Measurements from ENCODE around the gene ANKH. TPM values are rescaled to one million over a fixed set of nuclear protein-coding genes. Genes with fewer than 3 reads are reported as not detected.

ANKH gene
- total and polyA plus RNA-seq, 4 donors: 9.3 to 57.1 (median 37.4) TPM

- Histone ChIP-seq H3K9me3 (ENCODE audit: control insufficient read depth in 4 of 4, low read length in 3 of 4) (no peaks in the 10 kb centered on the region), H3K27ac (ENCODE audit: low read depth in 1 of 2, low read length in 2 of 2) (no peak overlapping the region), H3K4me1 (ENCODE audit: control insufficient read depth in 4 of 4, insufficient read depth in 4 of 4, low read length in 3 of 4) (no peaks in the 10 kb centered on the region), H3K4me3 (ENCODE audit: low read depth in 1 of 3, low read length in 3 of 3) (no peak overlapping the region), H3K27me3 (ENCODE audit: control insufficient read depth in 4 of 4, insufficient read depth in 4 of 4, low read length in 3 of 4) (no peaks in the 10 kb centered on the region), H3K36me3 (ENCODE audit: control insufficient read depth in 4 of 4, insufficient read depth in 3 of 4, low read depth in 1 of 4, low read length in 3 of 4) (peaks cover 0 to 7% (median 1%) of the 10 kb centered on the region in 4 donors), H3K9ac (ENCODE audit: low read depth in 1 of 2, low read length in 2 of 2) (no peak overlapping the region)
- TF ChIP-seq YY1 (IDR thresholded peaks at IDR 0.05): no peak
- TF ChIP-seq RAD21 (IDR thresholded peaks at IDR 0.05): no peak
- no peak for TF ChIP-seq RXRA (IDR thresholded peaks at IDR 0.05)
- TF ChIP-seq FOXA1 (IDR thresholded peaks at IDR 0.05): no peak
- no peak for TF ChIP-seq TAF1 (conservative IDR thresholded peaks at IDR 0.05)
- TF ChIP-seq, protein P1, sequence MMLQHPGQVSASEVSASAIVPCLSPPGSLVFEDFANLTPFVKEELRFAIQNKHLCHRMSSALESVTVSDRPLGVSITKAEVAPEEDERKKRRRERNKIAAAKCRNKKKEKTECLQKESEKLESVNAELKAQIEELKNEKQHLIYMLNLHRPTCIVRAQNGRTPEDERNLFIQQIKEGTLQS (IDR thresholded peaks at IDR 0.05): no peak
- TF ChIP-seq, protein P2, sequence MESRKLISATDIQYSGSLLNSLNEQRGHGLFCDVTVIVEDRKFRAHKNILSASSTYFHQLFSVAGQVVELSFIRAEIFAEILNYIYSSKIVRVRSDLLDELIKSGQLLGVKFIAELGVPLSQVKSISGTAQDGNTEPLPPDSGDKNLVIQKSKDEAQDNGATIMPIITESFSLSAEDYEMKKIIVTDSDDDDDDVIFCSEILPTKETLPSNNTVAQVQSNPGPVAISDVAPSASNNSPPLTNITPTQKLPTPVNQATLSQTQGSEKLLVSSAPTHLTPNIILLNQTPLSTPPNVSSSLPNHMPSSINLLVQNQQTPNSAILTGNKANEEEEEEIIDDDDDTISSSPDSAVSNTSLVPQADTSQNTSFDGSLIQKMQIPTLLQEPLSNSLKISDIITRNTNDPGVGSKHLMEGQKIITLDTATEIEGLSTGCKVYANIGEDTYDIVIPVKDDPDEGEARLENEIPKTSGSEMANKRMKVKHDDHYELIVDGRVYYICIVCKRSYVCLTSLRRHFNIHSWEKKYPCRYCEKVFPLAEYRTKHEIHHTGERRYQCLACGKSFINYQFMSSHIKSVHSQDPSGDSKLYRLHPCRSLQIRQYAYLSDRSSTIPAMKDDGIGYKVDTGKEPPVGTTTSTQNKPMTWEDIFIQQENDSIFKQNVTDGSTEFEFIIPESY (IDR thresholded peaks at IDR 0.05): no peak
- TF ChIP-seq JUND (IDR thresholded peaks at IDR 0.05): no peak
- no peak for TF ChIP-seq REST (IDR thresholded peaks at IDR 0.05)
- TF ChIP-seq, protein P3, sequence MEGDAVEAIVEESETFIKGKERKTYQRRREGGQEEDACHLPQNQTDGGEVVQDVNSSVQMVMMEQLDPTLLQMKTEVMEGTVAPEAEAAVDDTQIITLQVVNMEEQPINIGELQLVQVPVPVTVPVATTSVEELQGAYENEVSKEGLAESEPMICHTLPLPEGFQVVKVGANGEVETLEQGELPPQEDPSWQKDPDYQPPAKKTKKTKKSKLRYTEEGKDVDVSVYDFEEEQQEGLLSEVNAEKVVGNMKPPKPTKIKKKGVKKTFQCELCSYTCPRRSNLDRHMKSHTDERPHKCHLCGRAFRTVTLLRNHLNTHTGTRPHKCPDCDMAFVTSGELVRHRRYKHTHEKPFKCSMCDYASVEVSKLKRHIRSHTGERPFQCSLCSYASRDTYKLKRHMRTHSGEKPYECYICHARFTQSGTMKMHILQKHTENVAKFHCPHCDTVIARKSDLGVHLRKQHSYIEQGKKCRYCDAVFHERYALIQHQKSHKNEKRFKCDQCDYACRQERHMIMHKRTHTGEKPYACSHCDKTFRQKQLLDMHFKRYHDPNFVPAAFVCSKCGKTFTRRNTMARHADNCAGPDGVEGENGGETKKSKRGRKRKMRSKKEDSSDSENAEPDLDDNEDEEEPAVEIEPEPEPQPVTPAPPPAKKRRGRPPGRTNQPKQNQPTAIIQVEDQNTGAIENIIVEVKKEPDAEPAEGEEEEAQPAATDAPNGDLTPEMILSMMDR (IDR thresholded peaks at IDR 0.05; ENCODE audit: low read depth, low read length, missing input control): no peak
- TF ChIP-seq FOXA2 (IDR thresholded peaks at IDR 0.05): no peak
- no peak for TF ChIP-seq EGR1 (IDR thresholded peaks at IDR 0.05; ENCODE audit: low read depth in 2 of 2)
- no peak for TF ChIP-seq GABPA (IDR thresholded peaks at IDR 0.05 in 1 of 2, conservative IDR thresholded peaks at IDR 0.05 in 1 of 2)
- 83% methylated on average over 5 of the region's 5 CpGs for WGBS
- DNase-seq (ENCODE audit: low spot score): no peak
Measured at GRCh38 chr5:14851050-14851419, 20.5 kb downstream of the ANKH start.

DNA sequence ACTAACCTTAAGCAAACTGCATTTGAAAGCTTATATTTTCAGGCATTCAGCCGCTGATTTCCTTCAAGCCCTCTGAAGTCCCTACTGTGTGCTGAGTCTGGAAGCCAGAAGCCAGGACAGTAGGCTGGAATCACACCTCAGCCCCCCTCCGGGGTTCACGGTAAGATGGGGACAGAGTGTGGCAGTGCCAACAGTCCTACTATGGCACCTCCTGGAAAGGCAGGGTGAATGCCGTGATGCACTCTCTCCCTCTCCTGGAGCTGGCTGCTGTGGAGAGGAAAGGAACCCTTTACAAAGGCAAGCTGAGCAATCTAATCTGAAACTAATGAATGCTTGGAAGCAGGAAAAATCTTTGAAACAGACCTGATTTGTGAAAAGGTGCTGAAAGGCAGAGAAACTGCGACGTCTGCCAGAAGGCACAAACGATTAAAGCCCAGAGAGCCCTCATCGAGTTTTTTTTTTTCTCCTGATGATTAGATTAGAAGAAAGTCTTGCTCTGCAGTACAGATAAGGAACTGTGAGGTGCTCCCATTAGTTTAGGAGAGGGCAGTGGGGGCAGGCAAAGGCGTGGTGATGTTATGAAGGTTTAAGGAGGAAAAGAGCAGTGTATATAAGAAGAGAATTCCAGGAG, 21.0 kb downstream of the ANKH start:
- no peak overlapping the region for H3K27ac ChIP-seq (ENCODE audit: low read depth in 1 of 2, low read length in 2 of 2)
- no peaks in the 10 kb centered on the region for H3K27me3 ChIP-seq (ENCODE audit: control insufficient read depth in 4 of 4, insufficient read depth in 4 of 4, low read length in 3 of 4)

More for the DNA sequence above, 21.0 kb downstream of the ANKH start:
- DNase-seq (ENCODE audit: low spot score): no peak
- no peak for TF ChIP-seq RAD21 (IDR thresholded peaks at IDR 0.05)
- TF ChIP-seq, protein P1 (IDR thresholded peaks at IDR 0.05): no peak
- no peak for TF ChIP-seq RXRA (IDR thresholded peaks at IDR 0.05)
- TF ChIP-seq REST (IDR thresholded peaks at IDR 0.05): no peak
- no peak for TF ChIP-seq GABPA (IDR thresholded peaks at IDR 0.05 in 1 of 2, conservative IDR thresholded peaks at IDR 0.05 in 1 of 2)
- no peak for TF ChIP-seq EGR1 (IDR thresholded peaks at IDR 0.05; ENCODE audit: low read depth in 2 of 2)
- TF ChIP-seq TAF1 (conservative IDR thresholded peaks at IDR 0.05): no peak
- TF ChIP-seq FOXA1 (IDR thresholded peaks at IDR 0.05): no peak
- Histone ChIP-seq H3K4me1 (ENCODE audit: control insufficient read depth in 4 of 4, insufficient read depth in 4 of 4, low read length in 3 of 4) (no peaks in the 10 kb centered on the region), H3K9me3 (ENCODE audit: control insufficient read depth in 4 of 4, low read length in 3 of 4) (no peaks in the 10 kb centered on the region), H3K9ac (ENCODE audit: low read depth in 1 of 2, low read length in 2 of 2) (no peak overlapping the region), H3K4me3 (ENCODE audit: low read depth in 1 of 3, low read length in 3 of 3) (no peak overlapping the region), H3K36me3 (ENCODE audit: control insufficient read depth in 4 of 4, insufficient read depth in 3 of 4, low read depth in 1 of 4, low read length in 3 of 4) (peaks cover 0 to 7% (median 1%) of the 10 kb centered on the region in 4 donors)
- 90% methylated on average over 9 of the region's 9 CpGs for WGBS
